Right lobe of liver (tissue), 4 donors: ENCODE data around the gene FAM180A.

Source experiments
- CTCF ChIP-seq, 4 donors: fragments of 200-600 bp in 3 of 4; fragments of 450-650 bp in 1 of 4; IDR thresholded peaks; one replicate each; pipeline versions ENCODE4 v1.5.1 to v1.8.0; 2016 to 2022; ENCODE audit warnings: antibody characterized with exemption in 4 of 4, mild to moderate bottlenecking in 2 of 4
- POLR2A ChIP-seq: fragments of 450-650 bp; IDR thresholded peaks from one replicate; pipeline ENCODE4 v1.6.1; 2017; ENCODE audit warnings: antibody characterized with exemption, mild to moderate bottlenecking
- donor health status: DM: no; HTN: no; CAD: no.
- donor health status: DM: no; HTN: no; CAD: no.
- donor health status: DM: no; HTN: yes; CAD: no.

GRCh38 chr7:135718794-135719437, 29.7 kb downstream of the FAM180A start:
- TF ChIP-seq CTCF (IDR thresholded peaks at IDR 0.05) (no peak), POLR2A (no peak)
